GM19193 (cell line): ENCODE data around the gene SHISA4.

Experiments
- POLR2A ChIP-seq: IDR thresholded peaks from 4 replicates; pipeline ENCODE4 v1.6.1; 2011; ENCODE audit not compliant: insufficient read depth, insufficient read length; ENCODE audit errors: extremely low read depth

Gene SHISA4

DNA sequence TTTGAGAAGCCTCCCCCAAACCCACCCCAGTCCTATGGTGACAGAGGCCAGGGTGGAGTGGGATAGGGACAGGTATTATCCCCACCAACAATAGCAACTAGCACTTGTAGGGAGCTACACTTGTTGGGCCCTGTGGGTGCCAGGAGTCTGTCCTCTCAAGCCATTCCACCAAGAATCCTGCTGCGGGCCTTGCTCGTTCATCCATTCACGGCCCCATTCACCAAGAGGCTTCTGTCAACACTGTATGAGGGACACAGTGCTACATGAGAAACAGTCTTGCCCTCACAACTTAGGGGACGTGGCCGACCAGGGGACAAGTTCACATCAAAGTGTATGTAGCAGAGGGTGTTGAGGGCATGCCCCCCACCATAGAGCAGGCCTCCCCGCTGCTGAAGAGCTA is 18.9 kb downstream of the SHISA4 start:
- TF ChIP-seq POLR2A, result no peak

DNA sequence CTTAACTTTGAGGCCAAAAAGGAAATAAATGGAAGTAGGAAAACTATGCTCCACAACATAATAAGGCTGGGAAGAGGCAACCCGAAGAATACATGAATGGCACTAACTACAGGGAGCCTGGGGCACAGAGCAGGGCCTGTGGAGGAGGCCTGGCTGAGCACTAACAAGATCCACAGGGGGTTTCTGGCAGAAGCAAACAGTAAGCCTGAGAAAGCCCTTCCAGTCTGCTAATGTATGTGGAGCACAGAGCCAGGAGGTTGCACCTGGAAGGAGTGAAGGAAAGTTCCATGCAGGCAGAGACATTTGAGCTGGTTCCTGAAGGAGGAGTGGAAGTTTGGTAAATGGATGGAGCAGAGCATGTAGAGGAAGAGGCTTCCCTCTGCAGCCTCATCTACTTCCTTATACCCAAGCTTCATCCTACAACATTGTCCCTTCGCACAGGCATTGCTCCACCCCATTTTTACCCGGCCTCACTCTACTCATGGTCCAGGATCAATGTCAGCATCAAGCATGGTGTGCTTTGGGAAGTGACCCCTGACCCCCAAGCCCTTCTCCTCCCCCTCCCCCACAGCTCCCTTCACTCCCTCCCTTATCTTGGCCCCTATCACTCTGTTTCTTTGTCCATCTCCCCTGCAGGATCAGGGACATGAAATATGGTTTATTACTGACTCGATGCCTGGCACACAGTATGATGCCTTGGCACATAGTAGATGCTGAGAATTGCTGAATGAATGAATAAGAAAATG is 23.3 kb downstream of the SHISA4 start:
- no peak for TF ChIP-seq POLR2A

DNA sequence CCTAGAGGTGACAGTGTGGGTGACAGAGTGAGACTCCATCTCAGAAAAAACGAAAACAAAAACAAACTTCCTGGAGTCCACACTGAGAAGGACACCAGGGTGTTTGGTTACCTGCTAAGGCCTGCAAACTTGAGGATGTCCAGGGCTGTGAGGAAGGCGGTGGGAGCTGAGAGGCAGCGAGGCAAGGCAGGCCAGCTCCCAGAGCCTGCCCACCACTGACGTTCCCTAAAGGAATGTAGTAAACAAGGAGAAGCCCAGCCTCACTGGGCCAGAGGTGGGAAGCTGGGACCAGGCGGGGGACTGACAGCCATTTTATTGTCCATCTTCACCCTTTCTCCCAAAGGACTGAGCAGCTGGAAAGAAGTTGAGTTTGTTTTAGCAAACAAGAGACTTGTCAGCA is 24.1 kb downstream of the SHISA4 start:
- no peak for TF ChIP-seq POLR2A

DNA sequence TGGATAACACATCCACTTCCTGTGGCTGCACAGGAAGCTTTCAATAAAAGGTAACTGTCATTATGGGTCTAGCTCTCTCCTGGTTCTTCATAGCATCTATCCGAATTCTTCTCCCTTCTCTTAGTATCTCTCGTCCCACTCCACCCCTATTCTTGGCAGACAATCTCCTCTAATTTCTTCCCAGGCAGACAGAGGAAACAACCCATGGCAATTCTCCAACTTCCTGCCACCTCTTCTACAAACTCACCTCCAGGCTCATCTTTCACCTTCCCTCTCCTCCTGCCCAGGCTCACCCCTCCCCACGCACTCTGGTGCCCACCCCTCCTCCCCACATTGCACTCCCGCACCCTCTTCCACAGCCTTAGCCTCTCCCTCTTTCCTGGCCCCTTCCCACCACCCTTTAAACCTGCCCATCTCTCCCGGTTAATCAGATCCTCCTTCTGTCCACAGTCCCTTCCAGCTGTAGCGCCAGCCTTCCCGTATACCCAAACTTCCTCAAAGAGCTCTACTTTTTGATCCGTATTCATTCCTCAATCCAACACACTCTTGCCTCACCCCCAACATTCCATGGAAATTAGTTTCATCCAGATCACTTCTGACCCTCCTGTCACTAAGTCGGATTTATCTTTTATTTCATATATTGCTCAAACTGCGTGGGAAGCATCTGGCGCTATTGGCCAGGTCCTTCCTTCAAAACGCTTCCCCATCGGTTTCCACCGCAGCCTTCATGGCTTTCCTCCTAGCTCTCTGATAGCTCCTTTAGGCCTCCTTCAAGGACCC is 25.9 kb downstream of the SHISA4 start:
- no peak for TF ChIP-seq POLR2A

DNA sequence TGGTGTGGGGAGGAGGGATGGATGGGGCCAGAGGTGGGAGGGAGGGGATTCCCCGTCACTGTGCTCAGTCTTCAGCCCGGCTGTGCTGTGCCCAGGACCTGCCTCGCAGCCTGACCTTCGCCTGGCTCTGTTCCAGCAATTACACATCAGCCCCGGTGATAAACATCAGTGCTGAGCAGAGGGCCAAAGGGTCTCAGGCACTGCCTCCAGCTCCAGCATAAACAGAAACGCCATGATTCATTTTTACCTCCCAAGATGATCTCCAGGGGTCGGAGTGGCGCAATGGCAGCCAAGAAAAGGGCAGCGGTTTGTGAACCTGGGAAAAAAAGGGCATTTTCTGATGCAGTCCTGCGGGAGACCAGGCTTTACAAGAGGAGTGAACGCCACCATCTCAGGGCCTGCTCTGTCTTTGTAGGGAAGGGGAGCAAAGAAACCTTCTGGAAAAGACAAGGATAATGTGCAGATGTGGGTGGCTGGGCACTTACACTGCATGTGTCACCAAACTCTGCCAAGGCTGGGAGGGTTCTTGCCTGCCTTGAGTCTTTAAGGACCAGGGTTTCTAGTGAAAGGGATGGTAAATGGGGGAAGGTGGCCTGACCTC is 28.1 kb downstream of the SHISA4 start:
- no peak for TF ChIP-seq POLR2A

DNA sequence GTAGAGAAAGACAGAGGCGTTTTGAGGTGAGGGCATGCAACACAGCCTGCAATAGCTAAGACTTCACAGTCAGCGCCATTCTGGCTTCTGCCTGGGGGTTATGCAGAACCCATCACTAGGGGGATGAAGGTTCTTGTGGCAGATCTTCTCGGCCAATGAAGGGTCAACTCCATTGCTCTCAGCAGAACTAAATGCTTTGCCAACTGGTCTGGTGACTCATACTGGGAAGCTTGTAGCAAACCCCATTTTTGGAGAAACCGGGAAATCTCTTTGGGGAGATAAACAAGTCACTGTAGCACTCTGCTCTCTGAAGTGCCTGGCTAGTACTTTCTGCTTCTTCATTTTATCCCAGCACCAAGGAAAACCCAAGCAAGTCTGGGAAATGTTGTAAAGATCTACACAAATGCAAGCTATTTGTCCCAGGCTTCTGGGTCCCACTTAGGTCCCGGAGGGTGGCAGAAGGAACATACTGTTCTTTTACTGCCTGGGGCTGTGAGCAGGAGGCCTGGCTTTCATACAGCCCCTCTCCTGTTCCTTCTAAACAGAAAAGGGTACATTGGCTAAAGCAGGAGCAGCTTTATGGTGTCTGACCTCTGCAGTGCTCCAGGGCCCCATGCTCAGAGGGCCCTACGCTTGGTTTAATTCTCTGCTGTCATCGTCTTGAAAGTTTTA is 28.8 kb downstream of the SHISA4 start:
- no peak for TF ChIP-seq POLR2A

DNA sequence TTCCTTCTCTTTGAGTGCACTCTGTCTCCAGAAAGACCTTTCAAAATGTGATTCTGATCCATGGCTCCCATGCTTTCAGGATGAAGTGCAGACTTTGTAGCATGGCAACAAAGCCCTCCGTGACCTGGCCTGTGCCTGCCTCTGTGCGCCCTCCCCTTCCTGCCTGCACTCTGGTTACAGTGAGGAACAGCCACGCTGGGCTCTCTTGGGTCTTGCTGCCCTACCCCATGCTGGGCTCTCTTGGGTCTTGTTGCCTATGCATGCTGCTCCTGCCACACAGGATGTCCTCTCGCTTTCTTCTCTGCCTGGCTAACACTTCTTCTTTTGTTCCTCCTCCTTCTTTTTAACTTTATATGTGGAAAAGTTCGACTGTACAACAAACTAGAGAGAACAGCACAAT is 29.6 kb downstream of the SHISA4 start:
- TF ChIP-seq POLR2A, result no peak

DNA sequence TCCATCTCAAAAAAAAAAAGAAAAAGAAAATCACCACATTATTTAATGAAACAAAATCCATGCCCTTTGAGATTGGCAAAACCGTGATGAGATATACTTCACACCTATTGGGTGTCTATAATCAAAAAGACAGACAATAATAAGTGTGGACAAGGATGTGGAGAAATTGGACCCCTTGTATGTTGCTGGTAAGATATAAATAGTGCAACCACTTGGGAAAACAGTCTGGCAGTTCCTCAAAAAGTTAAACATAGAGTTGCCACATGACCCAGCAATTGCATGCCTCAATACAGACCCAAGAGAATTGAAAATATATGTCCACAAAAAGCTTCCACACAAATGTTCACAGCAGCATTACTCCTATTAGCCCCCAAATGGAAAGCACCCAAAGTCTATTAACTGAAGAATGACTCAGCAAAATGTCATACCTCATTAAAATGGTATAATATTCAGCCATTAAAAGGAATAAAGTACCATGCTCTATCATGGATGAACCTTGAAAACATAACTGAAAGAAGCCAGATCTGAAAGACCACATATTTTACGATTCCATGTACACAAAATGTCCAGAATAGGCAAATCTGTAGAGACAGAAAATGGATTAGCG is 33.4 kb downstream of the SHISA4 start:
- TF ChIP-seq POLR2A, result no peak

DNA sequence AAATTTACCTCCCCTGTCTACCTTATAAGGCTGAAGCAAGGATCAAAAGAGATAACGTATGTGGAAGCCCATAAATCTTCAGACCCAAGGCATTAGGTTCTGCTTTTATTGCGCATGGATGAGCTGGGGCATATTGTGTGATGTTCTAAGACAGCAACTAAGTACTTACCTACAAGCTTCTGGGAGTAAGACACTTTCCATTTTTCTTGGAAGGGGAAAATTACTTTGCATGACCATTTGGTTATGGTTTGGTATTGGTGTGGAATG is 36.5 kb downstream of the SHISA4 start:
- TF ChIP-seq POLR2A, result no peak

DNA sequence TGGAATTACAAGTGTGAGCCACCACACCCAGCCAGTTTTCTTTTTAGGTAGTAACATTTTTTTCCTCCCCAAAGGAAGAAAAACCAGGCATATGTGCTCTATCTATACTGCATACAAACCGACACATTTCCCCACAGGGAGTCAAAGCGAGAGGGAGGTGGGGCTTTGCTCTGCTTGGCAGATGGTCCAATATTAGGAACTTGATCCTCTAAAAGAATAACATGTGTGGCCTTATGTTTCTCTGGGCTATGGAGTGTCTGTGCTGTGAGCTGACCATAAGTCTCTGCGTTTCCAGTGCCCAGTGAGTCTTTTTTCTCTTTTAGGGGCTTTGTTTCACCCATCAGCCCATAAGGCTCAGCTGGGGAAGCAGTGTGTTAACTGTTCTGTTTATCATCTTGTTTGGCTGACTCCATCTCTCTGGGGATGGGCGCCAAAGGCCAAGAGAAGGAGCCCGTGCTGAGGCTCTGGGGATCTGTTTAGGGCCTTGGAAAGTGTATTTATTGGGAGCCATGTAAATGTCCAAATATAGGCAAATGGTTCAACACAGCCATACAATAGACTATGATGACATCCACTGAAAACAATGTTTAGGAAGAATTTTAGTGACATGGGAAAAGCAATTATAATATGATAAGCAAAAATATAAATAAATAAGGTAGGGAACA is 37.4 kb downstream of the SHISA4 start:
- TF ChIP-seq POLR2A, result no peak

DNA sequence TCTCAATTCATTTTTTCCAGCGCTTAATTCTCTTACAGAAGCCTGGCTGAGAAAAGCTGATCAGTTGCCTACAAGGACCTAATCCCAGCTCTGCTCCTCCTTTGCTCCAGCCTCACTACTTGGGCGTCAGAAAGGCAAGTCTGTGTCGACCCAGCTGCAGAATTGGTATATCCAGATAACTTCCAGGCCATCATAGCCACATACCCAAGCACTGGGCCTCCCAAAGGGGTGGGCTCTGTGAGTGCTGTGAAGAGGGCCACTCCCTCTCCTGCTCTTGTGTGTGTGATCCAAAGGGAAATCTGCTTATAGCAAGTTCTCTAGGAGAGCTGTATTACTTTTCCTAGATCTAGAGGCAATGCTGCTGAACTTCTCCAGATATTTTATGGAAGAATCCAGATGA is 39.6 kb downstream of the SHISA4 start:
- no peak for TF ChIP-seq POLR2A

DNA sequence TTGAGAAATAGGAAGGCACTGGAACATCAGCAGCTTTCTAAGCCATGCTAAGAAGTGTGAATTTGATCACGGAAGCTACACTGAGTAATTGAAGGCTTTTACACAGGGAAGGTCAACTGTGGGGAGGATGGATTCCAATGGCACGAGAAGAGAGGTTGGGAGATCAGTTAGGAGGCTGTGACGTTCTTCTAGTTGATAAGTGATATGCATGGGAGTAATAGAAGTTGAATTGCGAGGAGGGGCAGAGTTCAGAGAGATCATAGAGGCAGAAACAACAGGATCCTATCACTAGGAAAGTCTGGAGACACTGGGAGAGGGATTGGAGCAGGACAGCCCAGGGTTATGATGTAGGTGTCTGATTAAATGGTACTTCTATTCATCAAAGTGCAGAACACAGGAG is 41.4 kb downstream of the SHISA4 start:
- no peak for TF ChIP-seq POLR2A

DNA sequence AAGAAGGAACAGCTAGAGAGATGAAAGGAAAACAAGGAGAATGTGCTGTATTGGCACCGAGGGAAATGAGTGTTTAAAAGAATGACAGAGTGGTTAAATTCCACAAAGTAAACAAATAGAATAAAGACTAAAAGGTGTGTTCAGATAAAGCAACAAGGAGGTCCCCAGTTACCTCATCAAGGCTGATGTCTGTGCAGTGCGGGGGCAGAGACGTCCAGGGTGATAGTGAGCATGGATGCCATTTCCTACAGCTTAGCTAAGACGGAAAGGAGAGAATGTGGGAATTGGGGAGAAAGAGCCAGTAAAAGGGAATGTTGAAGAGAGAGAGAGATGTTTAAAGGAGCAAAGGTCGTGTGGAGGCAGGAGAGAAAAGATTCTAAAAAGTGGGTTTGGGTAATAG is 42.1 kb downstream of the SHISA4 start:
- TF ChIP-seq POLR2A, result no peak

DNA sequence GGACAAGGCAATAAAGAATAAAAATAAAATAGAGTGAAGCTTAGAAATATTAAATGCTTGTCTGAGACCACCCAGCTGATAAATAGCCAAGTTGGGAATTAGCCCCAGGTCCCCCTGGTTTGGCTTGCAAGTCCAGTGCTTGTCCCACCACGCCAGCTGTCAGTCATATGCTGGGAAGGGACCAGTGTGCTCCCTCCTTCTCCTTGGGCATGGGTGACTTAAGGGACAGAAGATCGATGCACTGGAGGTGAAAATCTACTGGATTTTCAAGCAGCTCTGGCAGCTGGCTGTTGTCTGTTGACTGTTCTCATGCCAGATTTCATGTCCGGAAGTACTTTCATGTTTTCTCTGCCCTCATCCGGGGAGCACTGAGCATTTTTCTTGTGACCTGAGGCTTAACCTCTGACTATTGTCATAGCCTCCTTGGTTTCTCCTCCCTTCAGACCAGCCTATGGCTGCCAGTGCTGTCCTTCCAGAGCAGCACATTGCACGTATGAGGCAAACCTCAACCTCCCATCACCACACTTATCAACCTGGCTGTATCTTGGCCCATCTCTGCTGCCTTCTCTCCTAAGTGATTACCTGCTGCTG is 45.2 kb downstream of the SHISA4 start:
- no peak for TF ChIP-seq POLR2A
